HepG2 (cell line): Measurements from ENCODE around the gene CDH13. TPM values are rescaled to one million over a fixed set of nuclear protein-coding genes. Genes with fewer than 3 reads are reported as not detected.

Experiments
- ATAC-seq: fragments of 200-7000 bp; cut with Tn5 transposase; 3 replicates; pipeline ENCODE4 v1.9.1; 2020; ENCODE audit warnings: mild to moderate bottlenecking, moderate library complexity
- BruUV-seq: library from RNA; stranded (reverse); fragments of 400-500 nt; replicated peaks from 2 replicates; lab custom pipeline; 2021; lab: Mats Ljungman, UMichigan
- CTCF ChIA-PET: fragments of 300-600 bp; formaldehyde crosslinking; extraction: SDS; loops from one replicate; lab custom pipeline; 2021; ENCODE audit warnings: low total read pairs, inconsistent platforms, low intra/inter-chr PET ratio; lab: Yijun Ruan, JAX
- POLR2A ChIA-PET: fragments of 350-600 bp; sonication (Branson Sonifier 250); formaldehyde crosslinking; loops from one replicate; lab custom pipeline; 2020; ENCODE audit warnings: antibody characterized with exemption, inconsistent platforms; lab: Yijun Ruan, JAX
- DNase-seq: peaks from one replicate; pipeline ENCODE4 v3.0.0-alpha.2; 2015; ENCODE audit warnings: low spot score
- FAIRE-seq: peaks from 3 replicates; lab custom pipeline; 2011; peaks lifted over from hg19 to GRCh38; lab: Jason Lieb, UNC
- H2AFZ ChIP-seq: one replicate; pipeline ENCODE4 v1.6.1; 2011; ENCODE audit warnings: low read length, inconsistent platforms
- H3K27ac ChIP-seq: fragments of 300-600 bp; 3 replicates; pipeline ENCODE4 v1.8.0; 2011; ENCODE audit warnings: mixed run types, mild to moderate bottlenecking, mixed read lengths, low read length, inconsistent platforms; ENCODE audit not compliant: insufficient read depth; ENCODE audit errors: extremely low read length
- H3K27me3 ChIP-seq, 2 experiments: fragments of 200-600 bp in 1 of 2; 2 replicates in 1 of 2; 3 replicates in 1 of 2; pipeline versions ENCODE4 v1.6.0 to v1.8.0; 2011; ENCODE audit warnings: low read length in 2 of 2, mild to moderate bottlenecking in 2 of 2, moderate library complexity in 2 of 2, inconsistent platforms in 1 of 2; ENCODE audit not compliant: insufficient read depth in 2 of 2, control insufficient read depth in 1 of 2
- H3K36me3 ChIP-seq, 2 experiments: fragments of 200-600 bp in 1 of 2; replicated peaks in 1 of 2; 2 replicates in 1 of 2; 3 replicates in 1 of 2; pipeline versions ENCODE4 v1.5.1 to v1.8.0; 2011; ENCODE audit warnings: low read length in 2 of 2, inconsistent platforms in 1 of 2; ENCODE audit not compliant: insufficient read depth in 2 of 2, control insufficient read depth in 1 of 2
- H3K4me1 ChIP-seq: 2 replicates; pipeline ENCODE4 v1.5.1; 2012; ENCODE audit warnings: low read length, inconsistent platforms; ENCODE audit not compliant: insufficient read depth
- H3K4me2 ChIP-seq: 2 replicates; pipeline ENCODE4 v1.6.0; 2011; ENCODE audit warnings: low read depth, low read length, inconsistent platforms
- H3K4me3 ChIP-seq, 3 experiments: fragments of 200-600 bp in 1 of 3; sonication (generic), shearing (Covaris generic) in 1 of 3; replicated peaks in 1 of 3; 2 replicates each; pipeline ENCODE4 v1.5.1; 2011 to 2016; ENCODE audit warnings: low read length in 3 of 3, inconsistent platforms in 2 of 3, low read depth in 2 of 3, mild to moderate bottlenecking in 2 of 3, control low read depth in 1 of 3, mixed read lengths in 1 of 3; ENCODE audit not compliant: insufficient read depth in 1 of 3
- H3K79me2 ChIP-seq: one replicate; pipeline ENCODE4 v1.6.1; 2011; ENCODE audit warnings: low read length, inconsistent platforms; ENCODE audit not compliant: insufficient read depth
- H3K9ac ChIP-seq: 2 replicates; pipeline ENCODE4 v1.6.0; 2011; ENCODE audit warnings: mild to moderate bottlenecking, low read depth, low read length, inconsistent platforms; ENCODE audit not compliant: insufficient read depth
- H3K9me3 ChIP-seq: 2 replicates; pipeline ENCODE4 v1.5.1; 2012; ENCODE audit warnings: mild to moderate bottlenecking, low read length
- H4K20me1 ChIP-seq: 2 replicates; pipeline ENCODE4 v1.6.0; 2011; ENCODE audit warnings: inconsistent platforms, mild to moderate bottlenecking, low read length, moderate library complexity; ENCODE audit not compliant: insufficient read depth
- ISX ChIP-seq: sonication (generic); formaldehyde crosslinking; conservative IDR thresholded peaks from 2 replicates; pipeline ENCODE4 v1.5.0; 2020; ENCODE audit warnings: missing genetic modification reagents
- KAT2B ChIP-seq: fragments of 150-350 bp; IDR thresholded peaks from 2 replicates; pipeline ENCODE4 v1.6.1; 2014; ENCODE audit warnings: low read depth, low read length, borderline replicate concordance
- TCF12 ChIP-seq, 2 experiments: fragments of 450-650 bp in 1 of 2; sonication (generic) in 1 of 2; formaldehyde crosslinking in 1 of 2; IDR thresholded peaks; 2 replicates each; pipeline versions ENCODE4 v1.6.1 to v1.8.0; 2017 to 2022; ENCODE audit warnings: antibody characterized with exemption in 1 of 2, mild to moderate bottlenecking in 1 of 2, missing genetic modification reagents in 1 of 2, moderate library complexity in 1 of 2
- ZNF343 ChIP-seq: sonication (generic); formaldehyde crosslinking; IDR thresholded peaks from 2 replicates; pipeline ENCODE4 v1.4.0; 2020; ENCODE audit warnings: mild to moderate bottlenecking, missing genetic modification reagents
- ZNF563 ChIP-seq: sonication (generic); formaldehyde crosslinking; IDR thresholded peaks from 2 replicates; pipeline ENCODE4 v1.8.0; 2022; ENCODE audit warnings: mild to moderate bottlenecking, moderate library complexity, missing genetic modification reagents
- ZNF687 ChIP-seq: sonication (generic); formaldehyde crosslinking; IDR thresholded peaks from 2 replicates; pipeline ENCODE4 v1.5.1; 2020; ENCODE audit warnings: mild to moderate bottlenecking, missing genetic modification reagents, moderate library complexity
- ZNF777 ChIP-seq: sonication (generic); formaldehyde crosslinking; IDR thresholded peaks from 2 replicates; pipeline ENCODE4 v1.4.0; 2020; ENCODE audit warnings: missing genetic modification reagents
- ZSCAN31 ChIP-seq: sonication (generic); formaldehyde crosslinking; IDR thresholded peaks from 2 replicates; pipeline ENCODE4 v1.5.0; 2020; ENCODE audit warnings: low read depth, mild to moderate bottlenecking, missing genetic modification reagents
- WGBS: methylation state at CpG from one replicate; pipeline ENCODE4 v1.1.6; 2017; ENCODE audit warnings: low lambda C conversion rate; 5-methylcytosine and 5-hydroxymethylcytosine counted together
- in situ Hi-C: cut with HindIII; loops from 2 replicates; pipeline ENCODE4 v1.10.0; 2017; ENCODE audit warnings: low pct_unique_long_range_greater_than_20kb; ENCODE audit not compliant: extremely low pct_ligation_motif_present
- intact Hi-C: fragments of 100-400 bp; cut with micrococcal nuclease; formaldehyde crosslinking; loops from one replicate; pipeline ENCODE4 v1.10.0; 2022; ENCODE audit not compliant: unreplicated experiment
- polyA plus RNA-seq, 8 experiments: library from polyadenylated mRNA; depleted of rRNA in 3 of 8; stranded (reverse) in 7 of 8; unstranded in 1 of 8; fragments of >200 nt; fragmentation: Illumina TruSeq in 4 of 8; extraction: Trizol in 4 of 8; gene quantifications; 2 replicates each; pipeline versions ENCODE4 v1.2.1 to v1.2.3, GENCODE V29; 2011 to 2016; ENCODE audit warnings: low read depth in 4 of 8, missing spikeins in 1 of 8, mixed read lengths in 1 of 8; ENCODE audit not compliant: insufficient read depth in 1 of 8
- total RNA-seq, 5 experiments: library from RNA; depleted of rRNA; stranded (reverse); fragments of >200 nt; fragmentation: Illumina TruSeq; extraction: Trizol; gene quantifications; 2 replicates each; pipeline ENCODE4 v1.2.3, GENCODE V29; 2016; ENCODE audit warnings: low read depth in 1 of 5

Gene CDH13
- total and polyA plus RNA-seq, 2 of the 13 experiments (the other 11 are each of a cell fraction or from before 2014, with no cell fraction given) = not detected

GRCh38 chr16:83455716-83456115 lies 828.9 kb downstream of the CDH13 start:
- H3K9me3 ChIP-seq = no peaks in the 10 kb centered on the region
- H4K20me1 ChIP-seq = no peaks in the 10 kb centered on the region
- intact Hi-C loops = no loop called here
- no peak overlapping the region for H3K27ac ChIP-seq
- no peak overlapping the region for H3K4me3 ChIP-seq
- TF ChIP-seq ISX (CRISPR knock-in tag) (no peak), ZNF687 (CRISPR knock-in tag) (no peak), ZNF343 (CRISPR knock-in tag) (no peak), ZNF777 (no peak), KAT2B (no peak), ZNF563 (CRISPR knock-in tag) (no peak), ZSCAN31 (CRISPR knock-in tag) (no peak), TCF12 (IDR thresholded peaks at IDR 0.05) (no peak), TCF12 (CRISPR knock-in tag; IDR thresholded peaks at IDR 0.05) (no peak)
- 24% methylated on average over 6 of the region's 6 CpGs for WGBS
- in situ Hi-C loops = no loop called here
- ATAC-seq (no peak), DNase-seq (no peak), FAIRE-seq (no peak)
- no peak overlapping the region for H3K4me2 ChIP-seq
- no peaks in the 10 kb centered on the region for H3K4me1 ChIP-seq
- no peaks in the 10 kb centered on the region for H3K36me3 ChIP-seq
- BruUV-seq = no TSS peak
- H3K9ac ChIP-seq = no peak overlapping the region
- ChIA-PET POLR2A (no interaction called here), CTCF (no interaction called here)
- no peaks in the 10 kb centered on the region for H3K79me2 ChIP-seq
- H2AFZ ChIP-seq = no peak overlapping the region
- H3K27me3 ChIP-seq = peaks cover 0 to 11% of the 10 kb centered on the region in 2 experiments; a peak in 1 of 5 replicates
